Keratinocyte (primary cell): ENCODE results near the gene RAB3IP. TPM values are rescaled to one million over a fixed set of nuclear protein-coding genes. Genes with fewer than 3 reads are reported as not detected.

Experiments
- DNase-seq: peaks from one replicate; pipeline ENCODE4 v3.0.0-alpha.2; 2011; ENCODE audit warnings: low read depth, missing footprints, low spot score
- FAIRE-seq: peaks from 2 replicates; lab custom pipeline; 2011; peaks lifted over from hg19 to GRCh38; lab: Jason Lieb, UNC
- H2AFZ ChIP-seq: 2 replicates; pipeline ENCODE4 v1.6.0; 2012; ENCODE audit warnings: low read length, control low read depth, inconsistent platforms; ENCODE audit not compliant: control insufficient read depth
- H3K27ac ChIP-seq: 2 replicates; pipeline ENCODE4 v1.5.1; 2011; ENCODE audit warnings: low read length; ENCODE audit not compliant: control insufficient read depth, insufficient read depth
- H3K27me3 ChIP-seq: 3 replicates; pipeline ENCODE4 v1.6.0; 2011; ENCODE audit warnings: low read length; ENCODE audit not compliant: control insufficient read depth, insufficient read depth; ENCODE audit errors: extremely low read depth
- H3K36me3 ChIP-seq, 2 experiments: 2 replicates in 1 of 2; 3 replicates in 1 of 2; pipeline ENCODE4 v1.5.1; 2011; ENCODE audit warnings: low read length in 2 of 2, mild to moderate bottlenecking in 1 of 2; ENCODE audit not compliant: control insufficient read depth in 2 of 2, insufficient read depth in 2 of 2; ENCODE audit errors: extremely low read depth in 1 of 2
- H3K4me1 ChIP-seq: 3 replicates; pipeline ENCODE4 v1.5.1; 2011; ENCODE audit warnings: low read length; ENCODE audit not compliant: control insufficient read depth, insufficient read depth; ENCODE audit errors: extremely low read depth
- H3K4me2 ChIP-seq: 3 replicates; pipeline ENCODE4 v1.6.0; 2011; ENCODE audit warnings: low read depth, low read length; ENCODE audit not compliant: control insufficient read depth, insufficient read depth; ENCODE audit errors: extremely low read depth
- H3K4me3 ChIP-seq, 3 experiments: fragments of 200-600 bp in 1 of 3; sonication (generic) in 1 of 3; 2 replicates in 2 of 3; 3 replicates in 1 of 3; pipeline ENCODE4 v1.5.1; 2011 to 2016; ENCODE audit warnings: low read length in 3 of 3, mild to moderate bottlenecking in 3 of 3, control low read depth in 2 of 3, inconsistent platforms in 1 of 3, low read depth in 1 of 3, mixed read lengths in 1 of 3, mixed run types in 1 of 3, moderate library complexity in 1 of 3; ENCODE audit not compliant: control insufficient read depth in 2 of 3, insufficient read depth in 2 of 3; ENCODE audit errors: extremely low read depth in 1 of 3
- H3K79me2 ChIP-seq: 2 replicates; pipeline ENCODE4 v1.6.0; 2012; ENCODE audit warnings: low read length; ENCODE audit not compliant: control insufficient read depth, insufficient read depth
- H3K9ac ChIP-seq: 3 replicates; pipeline ENCODE4 v1.6.0; 2011; ENCODE audit warnings: low read length; ENCODE audit not compliant: control insufficient read depth, insufficient read depth; ENCODE audit errors: extremely low read depth
- H3K9me1 ChIP-seq: 3 replicates; pipeline ENCODE4 v1.6.0; 2011; ENCODE audit warnings: low read length; ENCODE audit not compliant: control insufficient read depth, insufficient read depth; ENCODE audit errors: extremely low read depth
- H3K9me3 ChIP-seq: 2 replicates; pipeline ENCODE4 v1.5.1; 2012; ENCODE audit warnings: low read depth, low read length; ENCODE audit not compliant: control insufficient read depth
- H4K20me1 ChIP-seq: 3 replicates; pipeline ENCODE4 v1.6.0; 2011; ENCODE audit warnings: low read length; ENCODE audit not compliant: control insufficient read depth, insufficient read depth; ENCODE audit errors: extremely low read depth
- CTCF ChIP-seq, 3 experiments: IDR thresholded peaks in 1 of 3; conservative IDR thresholded peaks in 1 of 3; optimal IDR thresholded peaks in 1 of 3; 2 replicates in 2 of 3; 3 replicates in 1 of 3; pipeline versions ENCODE3 to v1.5.1; 2011; ENCODE audit warnings: low read length in 3 of 3, mild to moderate bottlenecking in 3 of 3, moderate library complexity in 2 of 3, control low read depth in 1 of 3, inconsistent platforms in 1 of 3; ENCODE audit not compliant: insufficient read depth in 2 of 3; ENCODE audit errors: extremely low read depth in 1 of 3
- EZH2 ChIP-seq: IDR thresholded peaks from one replicate; pipeline ENCODE4 v1.6.1; 2012; ENCODE audit warnings: inconsistent platforms, mild to moderate bottlenecking, low read length, moderate library complexity
- dilution Hi-C: fragments of 300-500 bp; cut with MboI; formaldehyde crosslinking; loops from one replicate; pipeline ENCODE4 v1.7.0; 2020; ENCODE audit warnings: low sequenced_read_pairs; ENCODE audit not compliant: extremely low pct_ligation_motif_present
- polyA plus RNA-seq, 5 experiments: library from polyadenylated mRNA; depleted of rRNA in 3 of 5; stranded (reverse) in 3 of 5; stranded (forward) in 1 of 5; unstranded in 1 of 5; fragments of >200 nt; gene quantifications; 1 replicate in 1 of 5; 2 replicates in 3 of 5; 3 replicates in 1 of 5; pipeline versions ENCODE4 v1.2.1 to v1.2.3, GENCODE V29; 2011 to 2012; ENCODE audit warnings: missing spikeins in 2 of 5, low read depth in 1 of 5, low replicate concordance in 1 of 5

Gene RAB3IP
- polyA plus RNA-seq, 1 donor (not counting 4 experiments of a cell fraction or from before 2014, with no cell fraction given), result 30.6 TPM

- FAIRE-seq (no peak), DNase-seq (no peak)
- Histone ChIP-seq H4K20me1 (no peaks in the 10 kb centered on the region), H3K4me1 (peaks cover 14% of the 10 kb centered on the region), H3K79me2 (no peaks in the 10 kb centered on the region), H3K4me2 (no peak overlapping the region), H3K27me3 (no peaks in the 10 kb centered on the region), H3K9ac (no peak overlapping the region), H3K9me1 (no peaks in the 10 kb centered on the region), H2AFZ (no peak overlapping the region), H3K27ac (no peak overlapping the region), H3K36me3 (no peaks in the 10 kb centered on the region), H3K4me3 (no peak overlapping the region), H3K9me3 (no peaks in the 10 kb centered on the region)
- no peak for TF ChIP-seq CTCF (optimal IDR thresholded peaks at IDR 0.05 in 1 of 3, IDR thresholded peaks at IDR 0.05 in 1 of 3, conservative IDR thresholded peaks at IDR 0.05 in 1 of 3; ENCODE audit: extremely low read depth in 1 of 3, insufficient read depth in 2 of 3, low read length in 3 of 3)
- TF ChIP-seq EZH2, result no peak
- dilution Hi-C loops, result no loop called here
Observed at GRCh38 chr12:69822201-69822860, 83.7 kb downstream of the RAB3IP start.

- H3K4me1 ChIP-seq, result peaks cover 14% of the 10 kb centered on the region
- H3K4me2 ChIP-seq, result no peak overlapping the region
- H2AFZ ChIP-seq, result no peak overlapping the region
- no peaks in the 10 kb centered on the region for H4K20me1 ChIP-seq
- FAIRE-seq (no peak), DNase-seq (no peak)
- no peaks in the 10 kb centered on the region for H3K9me3 ChIP-seq
- dilution Hi-C loops, result no loop called here
- TF ChIP-seq EZH2 (no peak), CTCF (optimal IDR thresholded peaks at IDR 0.05 in 1 of 3, IDR thresholded peaks at IDR 0.05 in 1 of 3, conservative IDR thresholded peaks at IDR 0.05 in 1 of 3; ENCODE audit: extremely low read depth in 1 of 3, insufficient read depth in 2 of 3, low read length in 3 of 3) (no peak)
- no peaks in the 10 kb centered on the region for H3K79me2 ChIP-seq
- no peak overlapping the region for H3K9ac ChIP-seq
- no peak overlapping the region for H3K4me3 ChIP-seq
- H3K36me3 ChIP-seq, result no peaks in the 10 kb centered on the region
- no peaks in the 10 kb centered on the region for H3K27me3 ChIP-seq
- no peaks in the 10 kb centered on the region for H3K9me1 ChIP-seq
- H3K27ac ChIP-seq, result no peak overlapping the region
Observed at GRCh38 chr12:69824028-69824427, 85.4 kb downstream of the RAB3IP start.
